Pulmonary artery endothelial cell (primary cell): ENCODE measurements around the gene ODF2. TPM values are rescaled to one million over a fixed set of nuclear protein-coding genes. Genes with fewer than 3 reads are reported as not detected.
A peak's percentile ranks its signal among the peaks of the same experiment; 100 is the strongest.
"Not testable (repeated sequence)": the region's sequence is repeated elsewhere in the genome, so short reads cannot be mapped to it uniquely, and the experiment has no call there.

Experiments
- DNase-seq: peaks from one replicate; pipeline ENCODE4 v3.0.0-alpha.2; 2011; ENCODE audit warnings: low read depth, low spot score
- total RNA-seq: library from RNA; depleted of rRNA; stranded (reverse); fragments of >200 nt; gene quantifications from 2 replicates; pipeline ENCODE4 v1.2.3, GENCODE V29; 2014

The ODF2 gene
- total RNA-seq, 1 donor from 2014 or later: 32.8 TPM

- not testable (repeated sequence) for DNase-seq
Measured at GRCh38 chr9:128423356-128423755, 32.5 kb upstream of the ODF2 start.

GRCh38 chr9:128424268-128424780 is 31.5 kb upstream of the ODF2 start:
- DNase-seq: no peak

DNA sequence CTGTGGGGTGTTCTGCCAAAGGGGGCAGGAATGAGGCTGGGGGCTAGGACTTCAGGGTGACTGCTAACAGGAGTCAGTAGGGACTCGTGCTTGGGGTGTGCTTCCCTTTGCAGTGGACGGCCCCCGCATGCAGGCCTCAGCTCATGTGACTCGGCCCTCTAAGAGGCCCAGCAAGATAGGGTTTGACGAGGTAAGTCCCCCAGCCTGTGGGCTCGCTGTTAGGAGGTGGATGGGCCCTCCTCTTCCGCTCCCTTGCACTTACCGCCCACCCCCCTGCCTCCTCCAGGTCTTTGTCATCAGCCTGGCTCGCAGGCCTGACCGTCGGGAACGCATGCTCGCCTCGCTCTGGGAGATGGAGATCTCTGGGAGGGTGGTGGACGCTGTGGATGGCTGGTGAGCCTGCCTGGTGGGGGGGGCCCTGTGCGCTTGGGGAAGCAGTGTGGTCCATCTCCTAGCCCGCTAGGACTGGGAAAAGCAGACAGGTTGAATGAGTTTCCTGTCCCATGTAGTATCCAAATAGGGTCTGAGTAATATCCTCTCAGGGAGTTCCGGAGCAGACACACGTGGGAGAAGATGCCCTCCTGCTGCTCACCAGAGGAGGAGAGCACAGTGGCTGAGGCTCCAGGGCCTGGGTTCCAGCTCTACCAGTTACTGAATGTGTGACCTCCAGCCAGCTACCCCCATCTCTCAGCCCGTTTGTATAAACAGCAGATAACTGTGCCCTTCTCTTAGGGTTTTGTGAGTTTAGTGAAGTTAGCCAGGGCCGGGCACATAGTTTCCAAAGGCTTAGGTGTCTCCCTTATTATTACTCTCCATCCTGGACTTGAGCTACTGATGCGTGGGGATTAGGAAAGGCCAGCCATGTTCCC is 26.9 kb upstream of the ODF2 start:
- DNase-seq: peak; percentile 24

DNA sequence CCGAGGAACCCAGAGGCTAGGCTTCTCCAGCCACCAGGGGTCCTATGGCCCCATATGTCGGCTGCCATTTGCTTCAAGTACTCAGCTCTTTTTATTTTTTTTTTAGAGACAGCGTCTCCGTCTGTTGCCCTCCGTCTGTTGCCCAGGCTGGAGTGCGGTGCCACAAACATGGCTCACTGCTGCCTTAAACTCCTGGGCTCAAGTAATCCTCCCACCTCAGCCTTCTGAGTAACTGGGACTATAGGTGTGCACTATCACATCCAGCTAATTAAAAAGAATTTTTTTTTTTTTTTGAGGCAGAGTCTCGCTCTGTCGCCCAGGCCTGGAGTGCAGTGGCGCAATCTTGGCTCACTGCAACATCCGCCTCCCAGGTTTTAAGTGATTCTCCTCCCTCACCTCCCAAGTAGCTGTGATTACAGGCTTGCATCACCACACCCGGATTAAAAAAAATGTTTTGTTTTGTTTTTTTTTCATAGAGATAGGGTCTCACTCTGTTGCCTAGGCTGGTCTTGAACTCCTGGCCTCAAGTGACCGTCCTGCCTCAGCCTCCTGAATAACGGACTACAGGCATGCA is 26.2 kb upstream of the ODF2 start:
- DNase-seq: no peak

- DNase-seq: no peak
Measured at GRCh38 chr9:128431207-128431606, 24.6 kb upstream of the ODF2 start.

GRCh38 chr9:128434340-128434739 is 21.5 kb upstream of the ODF2 start:
- DNase-seq: no peak

- no peak for DNase-seq
Measured at GRCh38 chr9:128435611-128436010, 20.2 kb upstream of the ODF2 start.

DNA sequence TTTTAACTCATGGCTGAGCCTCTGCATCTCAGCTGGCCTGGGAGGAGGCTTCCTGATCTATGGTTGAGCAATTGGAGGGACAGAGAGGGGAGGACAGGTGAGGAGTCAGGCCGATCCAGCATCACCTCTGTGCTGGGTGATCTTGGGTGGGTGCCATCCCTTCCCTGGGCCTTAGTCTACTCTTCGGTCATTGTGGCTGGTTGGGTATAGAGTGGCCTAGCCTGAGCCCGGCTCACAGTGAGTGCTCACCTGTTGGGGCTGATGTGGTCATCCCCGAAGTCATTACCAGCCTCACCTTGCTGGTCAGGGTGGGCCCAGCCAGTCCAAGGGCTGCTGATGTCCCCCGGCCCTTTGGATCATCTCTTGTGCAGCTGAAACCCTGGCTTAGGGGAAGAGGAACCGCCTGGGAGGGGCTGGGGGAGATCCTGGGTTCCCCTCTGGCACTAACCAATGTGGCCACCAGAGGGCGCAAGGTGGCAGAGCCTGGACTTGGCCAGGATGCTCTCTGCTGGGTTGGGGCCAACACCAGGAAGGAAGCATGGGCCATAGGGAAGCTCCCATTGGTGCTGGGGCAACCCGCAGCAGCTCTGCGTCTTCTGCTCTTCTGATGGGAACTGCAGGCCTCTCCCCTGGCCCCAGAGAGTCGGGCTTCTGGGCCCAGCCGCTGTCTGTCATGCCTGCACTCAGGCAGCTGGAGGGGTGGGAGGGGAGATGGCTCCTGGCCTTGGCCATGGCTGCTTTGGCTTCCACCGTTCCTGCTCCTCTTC is 17.3 kb upstream of the ODF2 start:
- DNase-seq: peak; percentile 58

GRCh38 chr9:128439273-128439672 is 16.5 kb upstream of the ODF2 start:
- no peak for DNase-seq

DNA sequence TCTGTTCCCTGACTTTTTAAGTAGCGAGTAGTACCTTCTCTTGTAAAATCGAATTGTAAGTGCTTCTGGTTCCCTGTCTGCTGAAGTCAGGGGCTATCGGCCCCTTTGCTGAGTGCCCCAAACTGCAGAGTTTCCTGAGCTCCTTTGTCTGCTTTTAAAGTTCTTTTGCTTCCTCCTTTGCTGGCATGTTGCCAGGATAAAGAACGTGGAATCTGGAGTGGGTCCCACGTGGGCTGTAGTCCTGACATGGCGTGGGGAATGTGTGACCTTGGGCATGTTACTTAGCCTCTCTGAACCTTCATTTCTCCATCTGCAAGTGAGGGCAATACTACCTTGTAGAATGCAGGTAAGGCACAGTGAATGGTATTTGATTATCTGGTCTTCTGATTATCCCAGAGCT is 13.7 kb upstream of the ODF2 start:
- DNase-seq: no peak

- DNase-seq: not testable (repeated sequence)
Measured at GRCh38 chr9:128446505-128446904, 9.3 kb upstream of the ODF2 start.

DNA sequence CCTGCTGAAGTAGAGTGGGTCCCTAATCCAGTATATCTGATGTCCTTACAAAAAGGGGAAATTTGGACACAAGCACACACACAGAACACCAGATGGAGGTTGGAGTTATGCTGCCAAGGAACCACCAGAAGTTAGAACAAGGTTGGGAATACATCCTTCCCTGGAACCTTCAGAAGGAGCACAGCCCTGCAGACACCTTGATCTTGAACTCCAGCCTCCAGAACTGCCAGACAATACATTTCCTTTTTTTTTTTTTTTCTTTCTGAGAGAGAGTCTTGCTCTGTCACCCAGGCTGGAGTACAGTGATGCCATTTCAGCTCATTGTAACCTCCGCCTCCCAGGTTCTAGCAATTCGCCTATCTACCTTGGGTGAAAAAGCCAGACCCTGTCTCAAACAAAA is 7.1 kb upstream of the ODF2 start:
- no peak for DNase-seq

GRCh38 chr9:128454991-128455390 is 815 bp upstream of the ODF2 start:
- no peak for DNase-seq

GRCh38 chr9:128456613-128457061 is 831 bp downstream of the ODF2 start:
- DNase-seq: peak; percentile 19

GRCh38 chr9:128457207-128457606 is 1.4 kb downstream of the ODF2 start:
- DNase-seq: no peak

- DNase-seq: no peak
Measured at GRCh38 chr9:128459011-128459410, 3.2 kb downstream of the ODF2 start.

GRCh38 chr9:128469070-128469469 is 13.3 kb downstream of the ODF2 start:
- no peak for DNase-seq

DNA sequence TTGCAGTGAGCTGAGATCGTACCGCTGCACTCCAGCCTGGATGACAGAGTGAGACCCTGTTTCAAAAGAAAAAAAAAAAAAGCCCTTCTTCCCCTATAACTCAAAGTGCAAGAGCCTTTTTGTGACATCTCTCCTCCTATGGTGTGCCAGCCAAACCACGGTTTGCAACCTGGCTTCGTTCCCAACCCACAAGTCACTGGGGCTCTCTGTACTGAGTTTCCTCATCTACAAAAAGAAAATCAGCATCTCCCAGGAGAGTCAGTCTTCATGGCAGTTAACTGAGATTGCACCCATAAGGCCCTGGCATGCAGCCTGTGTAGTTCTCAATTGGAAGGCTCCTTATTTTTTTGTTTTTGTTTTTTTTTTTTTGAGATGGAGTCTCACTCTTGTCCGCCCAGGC is 14.8 kb downstream of the ODF2 start:
- no peak for DNase-seq

- DNase-seq: no peak
Measured at GRCh38 chr9:128473104-128473503, 17.3 kb downstream of the ODF2 start.

GRCh38 chr9:128475867-128476266 is 20.1 kb downstream of the ODF2 start:
- DNase-seq: no peak

DNA sequence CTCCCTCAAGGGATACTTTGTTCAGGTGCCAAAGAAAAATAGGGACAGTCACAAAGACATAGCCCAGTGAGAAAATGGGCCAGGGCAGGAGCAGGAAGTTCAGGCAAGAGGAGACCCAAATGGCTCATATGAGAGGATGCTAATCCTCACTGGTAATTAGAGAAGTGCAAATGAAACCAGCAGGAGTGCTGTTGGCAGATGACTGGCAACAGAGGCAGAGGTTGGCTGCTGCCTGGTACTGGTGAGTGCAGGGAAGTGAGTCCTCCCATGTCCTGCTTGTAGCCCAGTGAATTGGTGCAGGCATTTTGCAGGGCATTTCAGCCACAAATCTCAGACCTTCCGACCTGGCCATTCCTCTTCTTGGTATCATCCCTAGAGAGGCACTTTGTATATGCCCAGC is 23.5 kb downstream of the ODF2 start:
- DNase-seq: no peak

- DNase-seq: no peak
Measured at GRCh38 chr9:128481561-128481960, 25.8 kb downstream of the ODF2 start.
